Stimulated activated naive CD4-positive, alpha-beta T cell (primary cell): ENCODE measurements around the gene PADI3.

ENCODE experiments used
- DNase-seq, 6 experiments: peaks; one replicate each; lab custom pipeline; 2025; lab: John Stamatoyannopoulos, UW

PADI3 gene, protein sequence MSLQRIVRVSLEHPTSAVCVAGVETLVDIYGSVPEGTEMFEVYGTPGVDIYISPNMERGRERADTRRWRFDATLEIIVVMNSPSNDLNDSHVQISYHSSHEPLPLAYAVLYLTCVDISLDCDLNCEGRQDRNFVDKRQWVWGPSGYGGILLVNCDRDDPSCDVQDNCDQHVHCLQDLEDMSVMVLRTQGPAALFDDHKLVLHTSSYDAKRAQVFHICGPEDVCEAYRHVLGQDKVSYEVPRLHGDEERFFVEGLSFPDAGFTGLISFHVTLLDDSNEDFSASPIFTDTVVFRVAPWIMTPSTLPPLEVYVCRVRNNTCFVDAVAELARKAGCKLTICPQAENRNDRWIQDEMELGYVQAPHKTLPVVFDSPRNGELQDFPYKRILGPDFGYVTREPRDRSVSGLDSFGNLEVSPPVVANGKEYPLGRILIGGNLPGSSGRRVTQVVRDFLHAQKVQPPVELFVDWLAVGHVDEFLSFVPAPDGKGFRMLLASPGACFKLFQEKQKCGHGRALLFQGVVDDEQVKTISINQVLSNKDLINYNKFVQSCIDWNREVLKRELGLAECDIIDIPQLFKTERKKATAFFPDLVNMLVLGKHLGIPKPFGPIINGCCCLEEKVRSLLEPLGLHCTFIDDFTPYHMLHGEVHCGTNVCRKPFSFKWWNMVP

DNA sequence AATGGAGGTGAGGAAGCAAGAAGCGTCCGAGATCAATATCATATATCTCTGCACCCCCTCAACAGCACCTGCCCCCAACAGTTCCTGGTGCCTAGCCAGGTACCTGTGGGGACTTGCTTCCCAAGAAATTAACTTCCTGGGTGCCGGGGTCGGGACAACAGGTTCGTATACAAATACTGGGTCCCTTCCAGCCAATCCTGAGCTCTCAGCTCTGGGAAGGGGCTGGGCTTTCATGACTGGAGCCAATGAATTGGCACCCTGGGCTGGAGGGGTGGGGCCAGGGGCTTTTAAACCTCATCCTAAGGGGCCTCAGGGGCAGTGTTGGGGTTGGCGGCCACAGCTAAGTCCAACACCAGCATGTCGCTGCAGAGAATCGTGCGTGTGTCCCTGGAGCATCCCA lies at the start of gene PADI3:
Gene PADI3 (plus strand): TSS at position 318 of the 400 bp plus-strand sequence. CDS start 40 bp downstream, at position 358.
- DNase-seq: no peak

- DNase-seq: no peak
Observed at GRCh38 chr1:17199267-17200044, 49.4 kb upstream of the PADI3 start.

GRCh38 chr1:17200246-17200645 lies 48.7 kb upstream of the PADI3 start:
- DNase-seq: no peak

DNA sequence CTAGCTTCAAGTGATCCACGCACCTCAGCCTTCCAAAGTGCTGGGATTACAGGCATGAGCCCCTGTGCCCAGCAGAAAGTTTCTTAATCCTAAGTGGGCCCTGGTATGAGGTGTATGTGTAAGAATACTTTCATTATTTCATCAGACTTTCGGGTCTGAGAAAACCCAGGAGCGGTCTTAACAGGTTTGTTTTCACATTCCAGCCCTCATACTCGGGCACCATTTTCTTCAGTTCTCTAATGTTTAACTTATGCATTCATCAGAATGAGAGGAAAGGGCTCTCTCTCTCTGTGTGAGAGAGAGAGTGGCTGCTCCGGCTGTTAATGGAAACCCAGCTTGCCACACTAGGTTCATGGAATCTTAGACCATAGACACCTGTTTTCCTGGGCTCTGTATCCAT lies 48.1 kb upstream of the PADI3 start:
- DNase-seq: no peak

- peak in 3 of 6 experiments; percentile 16 to 26 (median 19) for DNase-seq
Observed at GRCh38 chr1:17201201-17202021, 47.5 kb upstream of the PADI3 start.

DNA sequence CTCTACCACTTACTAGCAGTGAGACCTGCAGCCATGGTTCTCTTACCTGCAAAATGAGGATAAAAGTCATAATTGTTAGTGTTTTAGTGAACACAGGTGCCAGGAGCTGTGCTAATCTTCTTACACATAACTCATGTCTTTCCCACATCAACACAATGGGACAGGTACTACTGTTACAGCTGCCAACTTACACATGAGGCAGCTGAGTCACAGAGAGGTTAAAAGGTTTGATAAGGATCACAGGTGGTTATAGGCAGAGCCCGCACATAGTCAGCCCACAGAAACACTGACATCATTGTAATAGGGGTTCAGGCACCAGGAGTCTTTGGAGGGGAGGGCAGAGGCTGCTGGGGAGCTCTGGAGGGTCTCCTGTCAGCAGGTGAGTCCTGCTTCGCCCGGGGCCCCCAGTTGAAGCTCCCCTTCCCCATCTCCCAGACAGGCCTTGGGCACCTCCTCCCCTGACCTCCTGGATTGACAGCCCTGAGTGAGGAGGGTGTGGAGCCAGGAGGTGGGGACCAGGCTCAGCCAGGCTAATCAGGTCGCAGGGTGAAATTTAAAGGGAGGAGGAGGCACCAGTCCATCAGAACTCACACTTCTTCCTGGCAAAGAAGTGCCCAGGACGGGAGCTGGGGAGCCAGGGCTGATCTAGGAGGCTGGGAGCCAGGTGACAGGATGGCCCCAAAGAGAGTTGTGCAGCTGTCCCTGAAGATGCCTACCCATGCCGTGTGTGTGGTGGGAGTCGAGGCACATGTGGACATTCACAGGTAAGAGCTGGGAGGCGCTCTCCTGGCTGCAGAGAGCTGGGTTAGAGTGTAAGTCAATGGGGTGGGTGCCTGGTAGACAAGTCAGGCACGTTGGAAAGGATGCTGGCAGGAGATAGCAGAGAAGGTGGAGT lies 44.1 kb upstream of the PADI3 start, which contains the start of gene PADI1:
Gene PADI1 (plus strand): TSS at position 583 of the 895 bp plus-strand sequence. CDS start 90 bp downstream, at position 673.
- DNase-seq: no peak

DNA sequence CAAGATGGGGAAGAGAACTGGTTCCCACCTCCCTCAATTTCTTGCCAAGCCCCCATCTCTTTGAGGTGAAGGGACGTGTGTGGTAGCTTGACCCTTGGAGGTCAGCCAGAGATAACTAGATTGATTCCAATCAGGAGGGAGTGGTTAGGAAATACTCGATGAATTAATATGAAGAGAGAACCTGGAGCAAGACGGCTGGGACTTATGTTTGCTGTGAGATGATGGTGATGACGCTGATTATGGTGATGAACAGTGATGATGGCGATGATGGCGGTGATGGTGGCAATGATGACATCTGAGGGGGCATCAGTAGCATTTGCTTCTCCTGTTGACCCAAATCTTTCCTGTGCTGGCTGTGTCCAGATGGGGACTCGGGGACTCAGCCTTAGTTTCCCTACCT lies 43.2 kb upstream of the PADI3 start:
- DNase-seq: no peak

GRCh38 chr1:17206196-17206595 lies 42.7 kb upstream of the PADI3 start:
- no peak for DNase-seq

DNA sequence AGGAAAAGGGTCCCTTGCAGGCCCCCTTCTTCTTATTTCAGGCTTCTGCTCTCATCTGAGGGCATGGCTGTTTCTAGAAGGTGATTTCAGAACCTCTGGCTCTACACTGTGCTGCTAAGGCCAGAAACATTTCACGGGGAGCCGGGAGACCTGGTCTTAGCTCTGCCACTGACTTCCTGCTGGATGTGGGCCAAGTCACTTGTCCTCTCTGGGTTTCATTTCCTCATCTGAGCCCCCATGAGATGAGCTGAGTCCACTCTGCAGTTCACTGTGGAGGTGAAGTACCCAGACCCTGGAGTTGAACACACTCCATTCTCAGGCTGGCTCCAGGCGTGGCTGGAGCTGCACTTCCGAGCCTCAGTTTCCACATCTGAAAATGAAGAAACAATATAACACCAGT lies 41.9 kb upstream of the PADI3 start:
- DNase-seq: no peak

DNA sequence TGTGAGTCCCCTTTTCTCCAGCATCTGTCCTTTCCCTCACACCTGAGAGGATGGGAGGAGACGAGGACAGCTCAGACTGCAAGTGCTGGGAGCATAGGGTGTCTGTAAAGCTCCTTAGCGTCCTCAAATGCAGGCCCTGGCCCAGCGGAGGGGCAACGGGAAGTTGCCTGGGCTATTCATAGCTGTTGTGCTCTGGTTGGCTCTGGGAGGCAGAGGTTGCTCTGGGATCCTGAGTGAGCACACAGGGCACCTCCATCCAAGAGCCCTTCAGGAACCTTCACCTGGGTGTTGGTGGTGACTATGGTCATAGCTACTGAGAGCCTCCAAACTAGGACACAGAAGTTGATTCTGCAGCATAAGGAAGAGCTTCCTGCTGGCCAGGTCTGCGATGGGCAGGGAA lies 41.4 kb upstream of the PADI3 start:
- no peak for DNase-seq

DNA sequence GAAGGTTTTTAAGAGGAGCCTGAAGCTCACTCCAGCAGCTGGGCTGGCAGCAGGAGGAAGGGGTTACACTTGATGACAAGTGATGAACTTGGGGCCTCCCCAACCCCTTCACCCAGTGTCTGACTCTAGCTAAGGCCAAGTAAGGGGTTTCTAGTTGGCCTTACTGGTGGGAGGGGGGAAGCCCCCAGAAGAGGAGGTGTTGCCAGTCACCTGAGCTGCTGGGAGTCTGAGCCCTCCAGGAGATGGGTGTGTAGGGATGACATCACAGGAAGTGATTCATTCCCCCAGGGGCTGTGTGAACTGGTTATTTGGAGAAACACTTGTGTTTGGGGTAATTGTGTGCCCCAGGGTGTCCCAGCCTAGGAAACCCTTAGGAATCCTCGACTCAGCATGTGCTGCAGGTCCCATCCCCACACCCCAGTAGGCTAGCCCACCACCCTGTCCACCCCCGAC lies 40.9 kb upstream of the PADI3 start:
- no peak for DNase-seq

DNA sequence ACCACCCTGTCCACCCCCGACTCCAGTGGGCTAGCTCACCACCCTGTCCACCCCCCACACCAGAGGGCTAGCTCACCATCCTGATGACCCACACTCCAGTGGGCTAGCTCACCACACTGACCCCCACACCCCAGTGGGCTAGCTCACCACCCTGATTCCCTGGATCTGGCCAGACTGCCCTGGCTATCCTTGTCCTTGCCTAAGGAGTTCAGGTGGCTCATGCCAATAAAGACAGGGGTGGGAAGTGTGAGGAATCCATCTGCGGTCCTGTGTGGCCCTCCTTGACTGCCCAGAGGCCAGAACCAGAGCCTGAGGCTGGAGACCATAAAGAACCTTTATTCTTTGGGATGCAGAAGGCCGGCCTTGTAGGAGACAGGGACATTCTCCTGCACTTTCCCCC lies 40.4 kb upstream of the PADI3 start:
- DNase-seq: no peak

DNA sequence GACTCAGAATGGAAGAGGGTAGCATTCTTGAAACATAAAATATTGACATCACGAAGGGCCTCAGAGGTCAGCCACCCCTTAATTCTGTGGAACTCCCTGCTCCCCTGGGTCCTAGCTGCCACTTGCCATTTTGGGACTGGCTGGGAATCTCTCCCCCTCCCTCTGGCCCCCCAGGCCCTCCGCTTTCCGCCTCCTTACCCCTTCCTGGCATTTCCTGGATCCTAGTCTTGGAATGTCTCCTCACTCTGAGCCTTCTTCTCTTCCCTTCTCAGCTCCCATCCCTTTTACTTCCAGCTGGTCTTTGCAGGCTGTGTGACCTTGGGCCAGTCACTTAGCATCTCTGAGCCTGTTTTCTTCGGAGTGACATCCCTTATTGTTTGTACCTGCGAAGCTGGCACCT lies 39.5 kb upstream of the PADI3 start:
- no peak for DNase-seq

- DNase-seq: no peak
Observed at GRCh38 chr1:17210176-17210575, 38.7 kb upstream of the PADI3 start.

- no peak for DNase-seq
Observed at GRCh38 chr1:17211377-17211776, 37.5 kb upstream of the PADI3 start.

DNA sequence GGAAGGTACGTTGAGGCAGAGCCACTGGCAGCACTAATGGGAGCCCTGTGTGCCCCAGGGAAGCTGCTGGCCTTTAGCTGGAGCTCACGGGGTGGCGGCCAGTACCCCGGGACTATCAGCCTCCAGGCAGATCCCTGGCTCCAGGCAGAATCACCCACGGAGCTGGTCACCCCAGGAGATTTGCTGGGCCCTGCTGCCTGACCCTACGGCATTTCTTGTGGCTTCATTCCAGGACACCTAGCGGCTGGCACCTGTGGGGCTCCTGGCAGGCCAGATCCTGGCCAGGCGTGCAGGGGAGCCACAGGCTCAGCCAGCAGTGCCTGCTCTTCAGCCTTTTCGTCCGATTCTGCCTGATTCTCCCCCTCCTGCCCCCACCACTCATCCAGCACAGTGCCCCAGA lies 36.9 kb upstream of the PADI3 start:
- DNase-seq: no peak

GRCh38 chr1:17212487-17213121 lies 36.3 kb upstream of the PADI3 start:
- peak; percentile 48 to 83 (median 68) for DNase-seq

DNA sequence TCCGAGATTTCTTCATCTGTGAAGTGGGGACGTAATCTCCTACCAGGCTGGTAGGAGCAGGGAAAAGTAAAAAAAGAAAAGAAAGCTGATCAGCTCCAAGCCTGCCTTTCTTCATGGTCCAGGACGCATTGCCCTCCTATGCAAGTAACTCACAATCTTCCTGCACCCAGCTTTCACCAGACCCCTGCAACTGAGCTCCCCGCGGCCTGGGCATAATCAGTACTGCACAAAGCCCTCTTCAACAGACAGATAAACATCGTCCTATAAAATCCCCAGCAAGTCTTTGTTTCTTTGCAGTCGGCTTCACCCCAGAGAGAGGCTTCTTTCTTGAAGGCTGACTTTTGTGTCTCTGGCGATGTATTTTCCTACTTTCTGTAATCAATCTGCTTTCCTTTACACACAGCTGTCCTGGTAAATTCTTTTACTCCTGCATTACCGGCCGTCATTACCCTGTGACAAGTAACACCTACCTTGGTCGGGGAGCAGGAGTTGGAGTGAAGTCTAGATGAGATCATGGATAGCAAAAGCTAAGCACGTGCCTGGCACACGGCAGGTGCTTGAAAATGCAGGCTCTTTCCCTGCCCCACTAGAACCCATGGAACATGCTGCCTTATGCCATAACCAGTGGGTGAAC lies 35.6 kb upstream of the PADI3 start:
- peak in 1 of 6 experiments; percentile 30 for DNase-seq

DNA sequence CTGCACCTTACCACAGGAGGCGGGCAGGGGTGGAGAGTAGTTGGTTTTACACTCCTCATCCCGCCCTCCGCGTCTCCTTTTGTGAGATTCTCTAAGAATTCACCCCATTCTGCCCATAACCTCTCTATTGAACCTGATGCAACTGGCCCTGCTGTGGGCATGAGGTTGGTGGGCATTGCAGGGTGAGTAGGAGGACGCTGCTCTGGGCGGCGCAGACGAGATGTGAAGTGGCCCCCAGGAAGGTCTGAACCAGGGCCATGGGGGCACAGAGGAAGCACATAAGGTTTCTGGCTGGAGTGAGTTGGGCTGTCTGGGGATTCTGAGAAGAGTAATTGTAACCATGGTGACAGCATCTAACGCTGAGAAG lies 35.1 kb upstream of the PADI3 start:
- no peak for DNase-seq
